Measurements from ENCODE around the gene TRIOBP. TPM values are rescaled to one million over a fixed set of nuclear protein-coding genes. Genes with fewer than 3 reads are reported as not detected.
A peak's percentile ranks its signal among the peaks of the same experiment; 100 is the strongest.

TRIOBP gene
- total and polyA plus RNA-seq, 2 of the 13 experiments (the other 11 are each of a cell fraction or from before 2014, with no cell fraction given), result 6.1 to 15.4 TPM

DNA sequence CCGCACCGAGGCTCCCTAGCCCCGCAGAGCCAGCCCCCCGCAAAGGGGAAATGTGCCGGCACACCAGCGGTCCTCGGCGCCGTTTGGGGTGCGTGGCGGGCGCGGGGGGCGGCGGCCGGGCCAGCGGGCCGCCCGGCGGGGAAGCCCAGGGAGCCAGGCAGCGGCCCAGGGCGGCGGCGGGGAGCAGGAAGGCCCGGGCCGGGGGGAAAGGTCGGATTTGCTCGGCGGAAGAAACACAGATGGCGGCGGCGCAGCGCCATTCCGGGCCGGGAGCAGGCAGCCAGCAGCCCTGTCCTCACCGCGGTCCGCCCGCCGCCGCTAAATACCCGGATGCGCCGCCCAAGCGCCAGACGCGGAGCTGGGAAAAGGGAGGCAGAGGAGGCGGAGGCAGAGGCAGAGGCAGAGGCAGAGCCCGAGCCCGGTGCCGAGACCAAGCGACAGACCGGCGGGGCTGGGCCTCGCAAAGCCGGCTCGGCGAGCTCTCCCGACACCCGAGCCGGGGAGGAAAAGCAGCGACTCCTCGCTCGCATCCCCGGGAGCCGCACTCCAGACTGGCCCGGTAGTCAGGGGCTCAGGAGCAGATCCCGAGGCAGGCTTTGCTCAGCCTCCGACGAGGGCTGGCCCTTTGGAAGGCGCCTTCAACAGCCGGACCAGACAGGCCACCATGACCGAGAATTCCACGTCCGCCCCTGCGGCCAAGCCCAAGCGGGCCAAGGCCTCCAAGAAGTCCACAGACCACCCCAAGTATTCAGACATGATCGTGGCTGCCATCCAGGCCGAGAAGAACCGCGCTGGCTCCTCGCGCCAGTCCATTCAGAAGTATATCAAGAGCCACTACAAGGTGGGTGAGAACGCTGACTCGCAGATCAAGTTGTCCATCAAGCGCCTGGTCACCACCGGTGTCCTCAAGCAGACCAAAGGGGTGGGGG is 108.3 kb downstream of the TRIOBP start (continued):
- TF ChIP-seq, protein P1, sequence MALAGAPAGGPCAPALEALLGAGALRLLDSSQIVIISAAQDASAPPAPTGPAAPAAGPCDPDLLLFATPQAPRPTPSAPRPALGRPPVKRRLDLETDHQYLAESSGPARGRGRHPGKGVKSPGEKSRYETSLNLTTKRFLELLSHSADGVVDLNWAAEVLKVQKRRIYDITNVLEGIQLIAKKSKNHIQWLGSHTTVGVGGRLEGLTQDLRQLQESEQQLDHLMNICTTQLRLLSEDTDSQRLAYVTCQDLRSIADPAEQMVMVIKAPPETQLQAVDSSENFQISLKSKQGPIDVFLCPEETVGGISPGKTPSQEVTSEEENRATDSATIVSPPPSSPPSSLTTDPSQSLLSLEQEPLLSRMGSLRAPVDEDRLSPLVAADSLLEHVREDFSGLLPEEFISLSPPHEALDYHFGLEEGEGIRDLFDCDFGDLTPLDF (CRISPR knock-in tag; IDR thresholded peaks at IDR 0.05), result peak; percentile 40; the same call in 1 of the 2 replicates
- TF ChIP-seq ZNF816 (CRISPR knock-in tag; IDR thresholded peaks at IDR 0.05; ENCODE audit: borderline replicate concordance) (no peak), TGIF2 (CRISPR knock-in tag; IDR thresholded peaks at IDR 0.05) (peak; percentile 70; the same call in 1 of the 2 replicates), RXRB (CRISPR knock-in tag; IDR thresholded peaks at IDR 0.05; ENCODE audit: borderline replicate concordance) (peak; percentile 42; the same call in 1 of the 2 replicates), ZNF558 (CRISPR knock-in tag; IDR thresholded peaks at IDR 0.05; ENCODE audit: borderline replicate concordance) (peak; percentile 59; the same call in 1 of the 2 replicates), ATRX (CRISPR knock-in tag; IDR thresholded peaks at IDR 0.05; ENCODE audit: borderline replicate concordance) (no peak), JUND (CRISPR knock-in tag; IDR thresholded peaks at IDR 0.05) (peak; percentile 47; the same call in 1 of the 2 replicates), LCORL (IDR thresholded peaks at IDR 0.05) (no peak), LCORL (CRISPR knock-in tag; IDR thresholded peaks at IDR 0.05) (peak; percentile 47; the same call in 1 of the 2 replicates), ZNF510 (CRISPR knock-in tag; IDR thresholded peaks at IDR 0.05; ENCODE audit: low read depth) (no peak)
- TF ChIP-seq, protein P2, sequence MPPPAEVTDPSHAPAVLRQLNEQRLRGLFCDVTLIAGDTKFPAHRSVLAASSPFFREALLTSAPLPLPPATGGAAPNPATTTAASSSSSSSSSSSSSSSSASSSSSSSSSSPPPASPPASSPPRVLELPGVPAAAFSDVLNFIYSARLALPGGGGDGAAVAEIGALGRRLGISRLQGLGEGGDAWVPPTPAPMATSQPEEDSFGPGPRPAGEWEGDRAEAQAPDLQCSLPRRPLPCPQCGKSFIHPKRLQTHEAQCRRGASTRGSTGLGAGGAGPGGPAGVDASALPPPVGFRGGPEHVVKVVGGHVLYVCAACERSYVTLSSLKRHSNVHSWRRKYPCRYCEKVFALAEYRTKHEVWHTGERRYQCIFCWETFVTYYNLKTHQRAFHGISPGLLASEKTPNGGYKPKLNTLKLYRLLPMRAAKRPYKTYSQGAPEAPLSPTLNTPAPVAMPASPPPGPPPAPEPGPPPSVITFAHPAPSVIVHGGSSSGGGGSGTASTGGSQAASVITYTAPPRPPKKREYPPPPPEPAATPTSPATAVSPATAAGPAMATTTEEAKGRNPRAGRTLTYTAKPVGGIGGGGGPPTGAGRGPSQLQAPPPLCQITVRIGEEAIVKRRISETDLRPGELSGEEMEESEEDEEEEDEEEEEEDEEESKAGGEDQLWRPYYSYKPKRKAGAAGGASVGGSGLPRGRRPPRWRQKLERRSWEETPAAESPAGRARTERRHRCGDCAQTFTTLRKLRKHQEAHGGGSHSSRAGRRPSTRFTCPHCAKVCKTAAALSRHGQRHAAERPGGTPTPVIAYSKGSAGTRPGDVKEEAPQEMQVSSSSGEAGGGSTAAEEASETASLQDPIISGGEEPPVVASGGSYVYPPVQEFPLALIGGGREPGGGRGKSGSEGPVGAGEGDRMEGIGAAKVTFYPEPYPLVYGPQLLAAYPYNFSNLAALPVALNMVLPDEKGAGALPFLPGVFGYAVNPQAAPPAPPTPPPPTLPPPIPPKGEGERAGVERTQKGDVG (CRISPR knock-in tag; IDR thresholded peaks at IDR 0.05; ENCODE audit: borderline replicate concordance), result no peak
- TF ChIP-seq, protein P3, sequence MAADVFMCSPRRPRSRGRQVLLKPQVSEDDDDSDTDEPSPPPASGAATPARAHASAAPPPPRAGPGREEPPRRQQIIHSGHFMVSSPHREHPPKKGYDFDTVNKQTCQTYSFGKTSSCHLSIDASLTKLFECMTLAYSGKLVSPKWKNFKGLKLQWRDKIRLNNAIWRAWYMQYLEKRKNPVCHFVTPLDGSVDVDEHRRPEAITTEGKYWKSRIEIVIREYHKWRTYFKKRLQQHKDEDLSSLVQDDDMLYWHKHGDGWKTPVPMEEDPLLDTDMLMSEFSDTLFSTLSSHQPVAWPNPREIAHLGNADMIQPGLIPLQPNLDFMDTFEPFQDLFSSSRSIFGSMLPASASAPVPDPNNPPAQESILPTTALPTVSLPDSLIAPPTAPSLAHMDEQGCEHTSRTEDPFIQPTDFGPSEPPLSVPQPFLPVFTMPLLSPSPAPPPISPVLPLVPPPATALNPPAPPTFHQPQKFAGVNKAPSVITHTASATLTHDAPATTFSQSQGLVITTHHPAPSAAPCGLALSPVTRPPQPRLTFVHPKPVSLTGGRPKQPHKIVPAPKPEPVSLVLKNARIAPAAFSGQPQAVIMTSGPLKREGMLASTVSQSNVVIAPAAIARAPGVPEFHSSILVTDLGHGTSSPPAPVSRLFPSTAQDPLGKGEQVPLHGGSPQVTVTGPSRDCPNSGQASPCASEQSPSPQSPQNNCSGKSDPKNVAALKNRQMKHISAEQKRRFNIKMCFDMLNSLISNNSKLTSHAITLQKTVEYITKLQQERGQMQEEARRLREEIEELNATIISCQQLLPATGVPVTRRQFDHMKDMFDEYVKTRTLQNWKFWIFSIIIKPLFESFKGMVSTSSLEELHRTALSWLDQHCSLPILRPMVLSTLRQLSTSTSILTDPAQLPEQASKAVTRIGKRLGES (CRISPR knock-in tag; IDR thresholded peaks at IDR 0.05; ENCODE audit: borderline replicate concordance), result 0 out of 2 replicates have a peak, but pooled peaks have one; percentile 36
- TF ChIP-seq, protein P4, sequence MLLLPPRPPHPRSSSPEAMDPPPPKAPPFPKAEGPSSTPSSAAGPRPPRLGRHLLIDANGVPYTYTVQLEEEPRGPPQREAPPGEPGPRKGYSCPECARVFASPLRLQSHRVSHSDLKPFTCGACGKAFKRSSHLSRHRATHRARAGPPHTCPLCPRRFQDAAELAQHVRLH (CRISPR knock-in tag; IDR thresholded peaks at IDR 0.05; ENCODE audit: borderline replicate concordance, low read depth), result peak; percentile 35; the same call in 1 of the 2 replicates
- TF ChIP-seq, protein P5, sequence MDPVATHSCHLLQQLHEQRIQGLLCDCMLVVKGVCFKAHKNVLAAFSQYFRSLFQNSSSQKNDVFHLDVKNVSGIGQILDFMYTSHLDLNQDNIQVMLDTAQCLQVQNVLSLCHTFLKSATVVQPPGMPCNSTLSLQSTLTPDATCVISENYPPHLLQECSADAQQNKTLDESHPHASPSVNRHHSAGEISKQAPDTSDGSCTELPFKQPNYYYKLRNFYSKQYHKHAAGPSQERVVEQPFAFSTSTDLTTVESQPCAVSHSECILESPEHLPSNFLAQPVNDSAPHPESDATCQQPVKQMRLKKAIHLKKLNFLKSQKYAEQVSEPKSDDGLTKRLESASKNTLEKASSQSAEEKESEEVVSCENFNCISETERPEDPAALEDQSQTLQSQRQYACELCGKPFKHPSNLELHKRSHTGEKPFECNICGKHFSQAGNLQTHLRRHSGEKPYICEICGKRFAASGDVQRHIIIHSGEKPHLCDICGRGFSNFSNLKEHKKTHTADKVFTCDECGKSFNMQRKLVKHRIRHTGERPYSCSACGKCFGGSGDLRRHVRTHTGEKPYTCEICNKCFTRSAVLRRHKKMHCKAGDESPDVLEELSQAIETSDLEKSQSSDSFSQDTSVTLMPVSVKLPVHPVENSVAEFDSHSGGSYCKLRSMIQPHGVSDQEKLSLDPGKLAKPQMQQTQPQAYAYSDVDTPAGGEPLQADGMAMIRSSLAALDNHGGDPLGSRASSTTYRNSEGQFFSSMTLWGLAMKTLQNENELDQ (CRISPR knock-in tag; IDR thresholded peaks at IDR 0.05; ENCODE audit: borderline replicate concordance), result no peak
- TF ChIP-seq, protein P6, sequence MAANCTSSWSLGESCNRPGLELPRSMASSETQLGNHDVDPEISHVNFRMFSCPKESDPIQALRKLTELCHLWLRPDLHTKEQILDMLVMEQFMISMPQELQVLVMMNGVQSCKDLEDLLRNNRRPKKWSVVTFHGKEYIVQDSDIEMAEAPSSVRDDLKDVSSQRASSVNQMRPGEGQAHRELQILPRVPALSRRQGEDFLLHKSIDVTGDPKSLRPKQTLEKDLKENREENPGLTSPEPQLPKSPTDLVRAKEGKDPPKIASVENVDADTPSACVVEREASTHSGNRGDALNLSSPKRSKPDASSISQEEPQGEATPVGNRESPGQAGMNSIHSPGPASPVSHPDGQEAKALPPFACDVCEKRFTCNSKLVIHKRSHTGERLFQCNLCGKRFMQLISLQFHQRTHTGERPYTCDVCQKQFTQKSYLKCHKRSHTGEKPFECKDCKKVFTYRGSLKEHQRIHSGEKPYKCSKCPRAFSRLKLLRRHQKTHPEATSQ (CRISPR knock-in tag; IDR thresholded peaks at IDR 0.05; ENCODE audit: borderline replicate concordance), result peak; percentile 85; the same call in 1 of the 2 replicates
